GM12801 (cell line): ENCODE results near the gene RBM47.

ENCODE experiments used
- TF ChIP-seq, protein P1 (sequence below): IDR thresholded peaks from one replicate; pipeline ENCODE4 v1.5.1; 2011; ENCODE audit warnings: control low read depth; ENCODE audit not compliant: insufficient read length; ENCODE audit errors: extremely low read depth

Gene RBM47

DNA sequence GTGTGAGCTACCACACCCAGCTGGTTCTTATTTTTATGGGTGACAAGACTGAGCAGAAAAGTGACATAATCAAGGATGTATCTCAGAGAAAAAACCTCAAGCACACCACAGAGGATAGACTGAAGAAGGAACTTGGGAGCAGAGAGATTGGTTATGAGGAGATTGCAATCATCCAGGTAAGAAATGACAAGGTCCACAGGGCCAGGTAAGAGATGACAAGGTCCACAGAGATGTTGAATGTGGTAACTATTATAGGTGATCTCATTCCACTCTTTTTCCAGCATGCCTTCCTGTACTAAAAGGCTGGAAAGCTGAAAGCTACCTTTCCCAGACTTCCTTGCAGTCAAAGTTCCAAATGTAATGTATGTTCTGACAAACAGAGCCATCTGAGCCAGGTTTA, 15.9 kb upstream of the RBM47 start:
- TF ChIP-seq, protein P1, sequence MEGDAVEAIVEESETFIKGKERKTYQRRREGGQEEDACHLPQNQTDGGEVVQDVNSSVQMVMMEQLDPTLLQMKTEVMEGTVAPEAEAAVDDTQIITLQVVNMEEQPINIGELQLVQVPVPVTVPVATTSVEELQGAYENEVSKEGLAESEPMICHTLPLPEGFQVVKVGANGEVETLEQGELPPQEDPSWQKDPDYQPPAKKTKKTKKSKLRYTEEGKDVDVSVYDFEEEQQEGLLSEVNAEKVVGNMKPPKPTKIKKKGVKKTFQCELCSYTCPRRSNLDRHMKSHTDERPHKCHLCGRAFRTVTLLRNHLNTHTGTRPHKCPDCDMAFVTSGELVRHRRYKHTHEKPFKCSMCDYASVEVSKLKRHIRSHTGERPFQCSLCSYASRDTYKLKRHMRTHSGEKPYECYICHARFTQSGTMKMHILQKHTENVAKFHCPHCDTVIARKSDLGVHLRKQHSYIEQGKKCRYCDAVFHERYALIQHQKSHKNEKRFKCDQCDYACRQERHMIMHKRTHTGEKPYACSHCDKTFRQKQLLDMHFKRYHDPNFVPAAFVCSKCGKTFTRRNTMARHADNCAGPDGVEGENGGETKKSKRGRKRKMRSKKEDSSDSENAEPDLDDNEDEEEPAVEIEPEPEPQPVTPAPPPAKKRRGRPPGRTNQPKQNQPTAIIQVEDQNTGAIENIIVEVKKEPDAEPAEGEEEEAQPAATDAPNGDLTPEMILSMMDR: no peak

DNA sequence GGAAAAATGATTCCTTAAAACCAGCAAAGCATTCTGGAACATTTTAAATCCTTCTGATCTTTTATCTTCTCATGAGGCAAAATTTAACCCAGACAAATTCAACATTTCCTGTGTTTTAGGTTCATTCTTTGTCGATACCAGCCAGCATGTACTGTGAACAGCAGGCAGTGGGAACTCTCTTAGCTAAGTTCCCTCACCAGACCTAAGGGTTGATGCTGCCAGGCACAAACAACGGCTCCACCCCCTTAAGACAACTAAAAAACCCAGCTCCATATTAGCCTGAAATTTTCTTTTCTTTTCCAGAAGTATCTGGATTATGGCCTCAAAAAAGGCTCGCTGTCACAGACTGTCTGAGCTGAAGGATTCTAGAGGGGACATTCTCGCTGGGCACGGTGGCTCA, 2.4 kb upstream of the RBM47 start:
- TF ChIP-seq, protein P1: no peak

DNA sequence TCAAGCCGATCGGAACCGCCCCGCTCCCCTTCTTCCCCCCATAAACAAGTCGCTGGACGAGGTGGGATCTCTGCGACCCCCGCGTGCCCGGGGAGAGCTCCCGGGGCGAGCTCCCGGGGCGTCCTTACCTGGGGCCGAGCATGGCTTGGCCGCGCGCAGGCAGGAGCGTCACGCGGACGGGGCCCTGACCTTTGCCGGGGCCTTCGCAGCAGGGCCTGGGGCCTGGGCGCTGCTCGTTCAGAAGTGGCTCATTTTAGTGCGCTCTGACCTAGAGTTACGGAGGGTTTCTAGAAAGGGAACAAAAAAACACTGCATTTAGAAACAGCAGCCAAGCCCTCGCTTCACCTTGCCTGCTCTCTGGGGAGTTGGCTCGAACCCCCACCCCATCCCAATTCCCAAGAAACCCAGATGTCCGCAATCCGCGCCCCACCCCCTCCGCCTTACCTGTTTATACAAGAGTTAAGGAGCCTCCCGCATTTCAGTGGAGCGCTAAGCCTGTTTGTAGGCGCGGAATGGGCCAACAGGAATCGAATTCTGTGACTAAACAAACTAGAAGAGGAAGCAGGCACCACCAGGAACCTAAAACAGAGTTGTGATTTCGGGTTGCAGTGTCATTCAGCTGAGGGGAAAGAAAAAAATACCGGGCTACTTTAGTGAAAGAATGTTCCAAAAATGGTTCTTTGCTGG, 814 bp upstream of the RBM47 start:
- TF ChIP-seq, protein P1: no peak

DNA sequence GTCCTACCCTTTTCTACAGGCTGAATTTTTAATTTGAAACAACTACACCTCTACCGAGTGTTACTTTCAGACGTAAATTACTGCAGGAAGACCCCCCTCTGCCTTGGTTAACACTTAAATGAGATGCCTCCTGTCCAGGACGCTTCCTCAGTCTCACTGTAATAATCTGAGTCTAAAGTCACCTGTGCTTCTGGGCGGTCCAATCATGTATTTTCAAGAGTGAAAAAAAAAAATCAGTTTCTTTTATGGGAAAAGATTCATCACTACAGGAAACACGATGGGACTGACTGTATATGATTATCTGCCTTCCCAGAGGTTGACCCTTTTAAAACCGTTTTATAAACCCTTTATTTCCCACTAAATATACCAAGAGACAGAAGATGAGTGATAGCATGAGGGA, 776 bp downstream of the RBM47 start:
- TF ChIP-seq, protein P1: no peak

DNA sequence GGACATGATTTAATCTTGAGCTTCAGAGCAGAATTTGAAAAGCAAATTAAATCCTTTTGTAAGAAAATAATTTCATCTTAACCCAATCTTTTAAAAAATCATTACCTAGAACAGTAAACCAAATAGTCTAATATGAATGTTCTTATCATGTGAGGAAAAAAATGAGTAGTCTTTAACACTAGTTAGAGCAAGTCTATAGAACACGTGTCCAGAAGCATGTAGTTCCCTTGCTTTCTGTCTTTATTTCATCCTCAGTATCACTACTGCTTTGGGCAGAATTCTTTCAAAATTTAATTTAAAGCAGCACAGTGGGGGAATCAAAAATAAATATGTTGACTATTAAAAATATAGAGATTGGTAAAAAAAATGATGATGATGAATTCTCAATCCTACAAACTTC, 2.1 kb downstream of the RBM47 start:
- TF ChIP-seq, protein P1: no peak

DNA sequence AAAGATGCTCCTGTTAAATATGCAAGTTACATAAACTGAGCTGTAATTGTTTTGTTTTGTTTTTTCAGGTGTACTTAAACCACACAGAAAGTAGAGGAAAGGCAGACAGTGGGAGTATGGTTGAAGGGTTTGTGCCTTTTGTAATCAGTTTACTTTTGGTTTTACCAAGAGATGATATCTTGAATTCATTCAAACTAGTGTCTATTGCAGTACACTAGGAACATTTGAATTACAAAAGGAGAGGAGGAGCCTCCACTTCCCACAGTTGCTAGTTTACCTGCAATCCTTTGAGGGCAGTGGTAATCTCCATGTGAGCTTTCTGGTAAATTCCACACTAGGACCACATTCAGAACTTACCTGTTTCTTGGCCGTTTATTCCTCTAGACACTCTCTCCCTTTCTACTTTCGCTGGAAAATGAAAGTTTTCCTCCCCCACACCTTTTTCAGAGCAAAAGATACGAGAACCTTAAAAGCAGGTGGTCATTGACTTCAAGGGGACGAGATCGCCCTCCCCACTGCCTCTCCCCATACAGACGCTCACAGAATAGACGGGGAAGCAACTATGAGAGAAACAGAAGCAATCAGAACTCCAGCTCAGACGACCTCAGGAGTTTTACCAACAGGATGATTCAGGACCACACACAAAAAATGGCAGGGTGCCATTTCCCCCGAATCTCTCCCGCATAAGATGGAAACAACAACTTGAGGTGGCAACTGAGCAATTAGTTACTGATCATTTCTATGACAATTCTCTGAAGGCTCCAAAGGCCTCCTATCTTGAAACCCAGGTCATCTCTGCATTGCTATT, 3.3 kb downstream of the RBM47 start:
- TF ChIP-seq, protein P1: no peak

DNA sequence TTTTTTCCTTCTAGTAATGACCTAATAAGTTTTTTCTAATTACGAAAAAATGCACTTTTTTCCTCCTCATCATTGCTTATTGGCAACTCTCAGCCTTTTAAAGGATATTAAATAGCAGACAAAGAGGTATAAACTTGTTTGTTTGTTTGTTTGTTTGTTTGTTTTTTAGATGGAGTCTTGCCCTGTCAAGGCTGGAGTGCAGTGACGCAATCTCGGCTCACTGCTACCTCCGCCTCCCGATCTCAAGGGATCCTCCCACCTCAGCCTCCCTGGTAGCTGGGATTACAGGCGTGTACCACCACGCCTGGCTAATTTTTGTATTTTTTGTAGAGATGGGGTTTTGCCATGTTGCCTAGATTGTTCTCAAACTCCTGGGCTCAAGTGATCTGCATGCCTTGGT, 6.0 kb downstream of the RBM47 start:
- TF ChIP-seq, protein P1: no peak
